H1 (cell line): ENCODE data around the gene KRT75. TPM values are rescaled to one million over a fixed set of nuclear protein-coding genes. Genes with fewer than 3 reads are reported as not detected.
A peak's percentile ranks its signal among the peaks of the same experiment; 100 is the strongest.

ENCODE experiments used
- CTCF ChIA-PET: fragments of 300-600 bp; sonication (Branson Sonifier 250); formaldehyde crosslinking; loops from one replicate; lab custom pipeline; 2021; ENCODE audit not compliant: partially characterized antibody; lab: Charles Lee
- POLR2A ChIA-PET: fragments of 300-600 bp; sonication (Branson Sonifier 250); formaldehyde crosslinking; loops from one replicate; lab custom pipeline; 2021; ENCODE audit warnings: inconsistent platforms; ENCODE audit not compliant: partially characterized antibody; lab: Charles Lee
- DNase-seq, 2 experiments: peaks; one replicate each; pipeline versions ENCODE4 v3.0.0 to v3.0.0-alpha.2; 2010 to 2022; ENCODE audit warnings: low spot score in 2 of 2, low read depth in 1 of 2, mixed read lengths in 1 of 2
- FAIRE-seq: peaks from 2 replicates; lab custom pipeline; 2011; peaks lifted over from hg19 to GRCh38; lab: Jason Lieb, UNC
- H2AFZ ChIP-seq: 2 replicates; pipeline ENCODE4 v1.8.1; 2012; ENCODE audit warnings: low read length, inconsistent platforms
- H2AK5ac ChIP-seq: 2 replicates; pipeline ENCODE4 v1.6.1; 2013; ENCODE audit warnings: low read depth, low read length
- H2BK120ac ChIP-seq: replicated peaks from 2 replicates; pipeline ENCODE3; 2013; ENCODE audit warnings: low read depth, low read length, inconsistent platforms
- H2BK12ac ChIP-seq: 2 replicates; pipeline ENCODE4 v1.6.1; 2013; ENCODE audit warnings: low read depth, low read length
- H2BK15ac ChIP-seq: 2 replicates; pipeline ENCODE4 v1.6.1; 2013; ENCODE audit warnings: low read length
- H2BK20ac ChIP-seq: 2 replicates; pipeline ENCODE4 v1.6.1; 2013; ENCODE audit warnings: low read length
- H2BK5ac ChIP-seq: 2 replicates; pipeline ENCODE4 v1.6.1; 2013; ENCODE audit warnings: low read depth, low read length
- H3K14ac ChIP-seq: 2 replicates; pipeline ENCODE4 v1.6.1; 2013; ENCODE audit warnings: inconsistent platforms; ENCODE audit not compliant: insufficient read length
- H3K18ac ChIP-seq: 2 replicates; pipeline ENCODE4 v1.6.1; 2013; ENCODE audit warnings: low read length; ENCODE audit errors: extremely low read depth
- H3K23ac ChIP-seq: 2 replicates; pipeline ENCODE4 v1.6.1; 2013; ENCODE audit warnings: inconsistent platforms; ENCODE audit not compliant: insufficient read length
- H3K23me2 ChIP-seq: 2 replicates; pipeline ENCODE4 v1.6.1; 2013; ENCODE audit warnings: low read depth, low read length
- H3K27ac ChIP-seq: 2 replicates; pipeline ENCODE4 v1.6.1; 2011; ENCODE audit warnings: low read depth, low read length, inconsistent platforms
- H3K27me3 ChIP-seq, 4 experiments: replicated peaks in 1 of 4; 1 replicate in 1 of 4; 2 replicates in 3 of 4; pipeline versions ENCODE4 v1.6.1 to v1.8.1; 2011 to 2013; ENCODE audit warnings: low read length in 3 of 4, mild to moderate bottlenecking in 3 of 4, inconsistent platforms in 2 of 4, mixed read lengths in 2 of 4, moderate library complexity in 1 of 4; ENCODE audit not compliant: control insufficient read depth in 3 of 4, insufficient read depth in 3 of 4; ENCODE audit errors: extremely low read depth in 1 of 4
- H3K36me3 ChIP-seq, 4 experiments: 2 replicates each; pipeline versions ENCODE4 v1.6.1 to v1.8.1; 2011 to 2013; ENCODE audit warnings: mild to moderate bottlenecking in 4 of 4, low read length in 3 of 4, moderate library complexity in 2 of 4, control low read depth in 1 of 4, inconsistent platforms in 1 of 4; ENCODE audit not compliant: insufficient read depth in 4 of 4, control insufficient read depth in 2 of 4
- H3K4ac ChIP-seq: replicated peaks from 2 replicates; pipeline ENCODE3; 2013; ENCODE audit warnings: low read length, low read depth, mixed read lengths, inconsistent platforms; ENCODE audit not compliant: insufficient read length
- H3K4me1 ChIP-seq, 4 experiments: replicated peaks in 1 of 4; 1 replicate in 1 of 4; 2 replicates in 3 of 4; pipeline versions ENCODE4 v1.6.1 to v1.8.1; 2011 to 2013; ENCODE audit warnings: low read length in 3 of 4, inconsistent platforms in 2 of 4, mixed read lengths in 1 of 4; ENCODE audit not compliant: insufficient read depth in 4 of 4, control insufficient read depth in 3 of 4
- H3K4me2 ChIP-seq, 2 experiments: 2 replicates each; pipeline versions ENCODE4 v1.6.1 to v1.8.1; 2011 to 2013; ENCODE audit warnings: low read depth in 2 of 2, low read length in 2 of 2, control low read depth in 1 of 2, inconsistent platforms in 1 of 2, mild to moderate bottlenecking in 1 of 2; ENCODE audit not compliant: insufficient read depth in 1 of 2
- H3K4me3 ChIP-seq, 4 experiments: fragments of 200-600, 300-600 bp in 1 of 4; sonication (generic), shearing (Covaris generic), sonication (Bioruptor Twin) in 1 of 4; 2 replicates each; pipeline versions ENCODE4 v1.5.1 to v1.8.1; 2011 to 2016; ENCODE audit warnings: low read length in 4 of 4, low read depth in 3 of 4, control low read depth in 2 of 4, inconsistent platforms in 2 of 4, mild to moderate bottlenecking in 2 of 4, mixed read lengths in 1 of 4, moderate library complexity in 1 of 4; ENCODE audit not compliant: insufficient read depth in 2 of 4; ENCODE audit errors: extremely low read depth in 1 of 4
- H3K56ac ChIP-seq: replicated peaks from 2 replicates; pipeline ENCODE3; 2013; ENCODE audit warnings: low read depth, mild to moderate bottlenecking, mixed read lengths, low read length, inconsistent platforms; ENCODE audit not compliant: insufficient read length
- H3K79me1 ChIP-seq: 2 replicates; pipeline ENCODE4 v1.6.1; 2013; ENCODE audit warnings: low read depth, low read length, control low read depth
- H3K79me2 ChIP-seq, 2 experiments: 2 replicates each; pipeline versions ENCODE4 v1.6.1 to v1.8.1; 2012 to 2013; ENCODE audit warnings: low read length in 2 of 2, mild to moderate bottlenecking in 2 of 2, inconsistent platforms in 1 of 2; ENCODE audit not compliant: insufficient read depth in 2 of 2, control insufficient read depth in 1 of 2
- H3K9ac ChIP-seq, 4 experiments: replicated peaks in 1 of 4; 1 replicate in 1 of 4; 2 replicates in 3 of 4; pipeline versions ENCODE4 v1.6.1 to v1.8.1; 2011 to 2013; ENCODE audit warnings: low read depth in 3 of 4, low read length in 3 of 4, control low read depth in 2 of 4, mild to moderate bottlenecking in 2 of 4, moderate library complexity in 2 of 4, inconsistent platforms in 1 of 4; ENCODE audit errors: extremely low read depth in 1 of 4
- H3K9me3 ChIP-seq, 2 experiments: 2 replicates each; pipeline versions ENCODE4 v1.6.1 to v1.8.1; 2012 to 2013; ENCODE audit warnings: mild to moderate bottlenecking in 2 of 2, moderate library complexity in 2 of 2, control low read depth in 1 of 2, inconsistent platforms in 1 of 2, low read depth in 1 of 2, low read length in 1 of 2, mixed read lengths in 1 of 2; ENCODE audit not compliant: insufficient read depth in 2 of 2
- H4K20me1 ChIP-seq, 2 experiments: replicated peaks in 1 of 2; 2 replicates each; pipeline versions ENCODE3 to v1.8.1; 2011 to 2013; ENCODE audit warnings: inconsistent platforms in 2 of 2, low read length in 2 of 2, mild to moderate bottlenecking in 1 of 2; ENCODE audit not compliant: insufficient read depth in 2 of 2, control insufficient read depth in 1 of 2
- H4K5ac ChIP-seq: 2 replicates; pipeline ENCODE4 v1.6.1; 2013; ENCODE audit warnings: low read length, low read depth, mixed read lengths, inconsistent platforms; ENCODE audit not compliant: insufficient read length
- H4K8ac ChIP-seq: 2 replicates; pipeline ENCODE4 v1.8.0; 2013; ENCODE audit warnings: mild to moderate bottlenecking, moderate library complexity, low read length, inconsistent platforms; ENCODE audit not compliant: insufficient read depth; ENCODE audit errors: extremely low read depth
- H4K91ac ChIP-seq: replicated peaks from 2 replicates; pipeline ENCODE3; 2013; ENCODE audit warnings: low read length, mixed read lengths, inconsistent platforms; ENCODE audit not compliant: insufficient read length
- BACH1 ChIP-seq: IDR thresholded peaks from 2 replicates; pipeline ENCODE4 v1.6.1; 2012; ENCODE audit warnings: low read length, improper control_type of control experiment
- CHD2 ChIP-seq: IDR thresholded peaks from 2 replicates; pipeline ENCODE4 v1.6.1; 2012; ENCODE audit warnings: low read length, improper control_type of control experiment
- CREB1 ChIP-seq: IDR thresholded peaks from 2 replicates; pipeline ENCODE4 v1.6.1; 2012; ENCODE audit warnings: inconsistent platforms
- EP300 ChIP-seq, 2 experiments: IDR thresholded peaks; 1 replicate in 1 of 2; 2 replicates in 1 of 2; pipeline ENCODE4 v1.6.1; 2011 to 2012; ENCODE audit warnings: low read depth in 2 of 2, low read length in 2 of 2, mild to moderate bottlenecking in 2 of 2, borderline replicate concordance in 1 of 2, inconsistent platforms in 1 of 2, moderate library complexity in 1 of 2
- GABPA ChIP-seq: IDR thresholded peaks from 2 replicates; pipeline ENCODE4 v1.6.1; 2011; ENCODE audit warnings: mild to moderate bottlenecking, low read length, moderate library complexity, borderline replicate concordance; ENCODE audit not compliant: insufficient read depth
- KDM5A ChIP-seq: fragments of 200-600 bp; IDR thresholded peaks from 2 replicates; pipeline ENCODE4 v1.7.1; 2012; ENCODE audit warnings: mild to moderate bottlenecking, low read length, inconsistent platforms, mixed read lengths
- NRF1 ChIP-seq: IDR thresholded peaks from 2 replicates; pipeline ENCODE4 v1.6.1; 2011; ENCODE audit warnings: mild to moderate bottlenecking, low read depth, low read length, improper control_type of control experiment
- RXRA ChIP-seq: IDR thresholded peaks from 2 replicates; pipeline ENCODE4 v1.6.1; 2011; ENCODE audit warnings: low read depth, mild to moderate bottlenecking, low read length, moderate library complexity; ENCODE audit not compliant: insufficient read depth
- SIN3A ChIP-seq, 2 experiments: IDR thresholded peaks in 1 of 2; conservative IDR thresholded peaks in 1 of 2; 2 replicates each; pipeline ENCODE4 v1.6.1; 2011 to 2012; ENCODE audit warnings: low read length in 2 of 2, improper control_type of control experiment in 1 of 2, low read depth in 1 of 2, mild to moderate bottlenecking in 1 of 2
- SRF ChIP-seq: IDR thresholded peaks from 2 replicates; pipeline ENCODE4 v1.6.1; 2011; ENCODE audit warnings: mild to moderate bottlenecking, low read depth, low read length, moderate library complexity
- SUZ12 ChIP-seq: fragments of 200-600 bp; sonication (generic); IDR thresholded peaks from 2 replicates; pipeline ENCODE4 v1.6.1; 2012; ENCODE audit warnings: mild to moderate bottlenecking, inconsistent platforms, low read length, moderate library complexity, mixed read lengths
- YY1 ChIP-seq: IDR thresholded peaks from 2 replicates; pipeline ENCODE4 v1.6.1; 2011; ENCODE audit warnings: low read depth, mild to moderate bottlenecking, low read length
- whole genome bisulfite sequencing, 2 experiments: shearing (Covaris generic) in 1 of 2; methylation state at CpG; one replicate each; pipeline versions ENCODE4 v1.1.6 to v1.1.7; 2013 to 2015; ENCODE audit warnings: low lambda C conversion rate in 2 of 2, mixed read lengths in 2 of 2, inconsistent platforms in 1 of 2, low coverage in 1 of 2, missing lambda C conversion rate in 1 of 2; ENCODE audit not compliant: insufficient replicate concordance in 2 of 2, insufficient coverage in 1 of 2, insufficient read length in 1 of 2; ENCODE audit errors: extremely low coverage in 1 of 2, missing lambda C conversion rate in 1 of 2; 5-methylcytosine and 5-hydroxymethylcytosine counted together
- polyA plus RNA-seq, 7 experiments: library from polyadenylated mRNA; depleted of rRNA in 3 of 7; stranded (reverse) in 5 of 7; unstranded in 2 of 7; fragments of >200 nt in 5 of 7; fragments of 200-250 nt in 2 of 7; gene quantifications; 1 replicate in 5 of 7; 2 replicates in 1 of 7; 4 replicates in 1 of 7; pipeline versions ENCODE4 v1.2.1 to v1.2.3, GENCODE V29; 2011 to 2013; ENCODE audit warnings: missing spikeins in 2 of 7, mixed read lengths in 2 of 7
- total RNA-seq: library from RNA; stranded (reverse); fragmentation: NEBNext Ultra II Directional; extraction: Animal tissue kit (Norgen Biotek cat#: 25700); gene quantifications from 2 replicates; pipeline ENCODE4 v1.2.1, GENCODE V29; 2021
- TF ChIP-seq, protein P1 (sequence below): IDR thresholded peaks from 2 replicates; pipeline ENCODE4 v1.6.1; 2012; ENCODE audit warnings: inconsistent platforms

The KRT75 gene
- total and polyA plus RNA-seq, 2 of the 8 experiments (the other 6 are each of a cell fraction or from before 2014, with no cell fraction given), result not detected

DNA sequence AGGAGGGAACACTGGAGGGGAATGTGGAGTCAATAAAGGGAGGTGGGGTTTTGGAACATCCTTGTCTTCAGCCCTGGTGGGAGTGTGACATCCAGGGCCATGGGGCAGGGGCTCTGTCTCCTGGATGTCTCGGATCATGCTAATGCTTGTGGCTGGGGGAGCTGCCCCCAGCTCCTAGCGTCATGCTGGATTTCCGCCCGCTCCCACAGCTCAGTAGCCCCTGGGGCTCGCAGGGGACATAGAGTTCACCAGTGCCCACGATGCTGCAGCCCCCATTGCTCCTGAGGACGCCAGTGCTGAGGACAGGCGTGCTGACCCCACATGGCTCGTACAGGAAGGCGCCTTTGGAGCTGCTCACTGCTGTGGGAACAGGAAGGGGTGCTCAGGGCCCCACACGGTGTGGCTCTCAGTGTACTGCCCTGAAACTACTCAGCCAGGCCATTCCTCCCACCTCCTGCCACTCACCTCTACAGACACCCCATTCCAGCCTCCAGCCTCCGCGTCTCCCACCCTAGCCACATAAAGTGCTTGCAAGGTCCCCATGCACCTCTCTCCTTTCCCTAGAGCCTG, 39.2 kb downstream of the KRT75 start:
- H3K14ac ChIP-seq, result no peak overlapping the region
- no peak overlapping the region for H4K91ac ChIP-seq
- H3K4me1 ChIP-seq, result peaks cover 0 to 6% (median 0%) of the 10 kb centered on the region in 4 experiments; a peak in 2 of 7 replicates
- no peak overlapping the region for H3K56ac ChIP-seq
- H2AK5ac ChIP-seq, result 0 out of 2 replicates have a peak overlapping the region, but pooled peaks have one; percentile 39
- H2BK15ac ChIP-seq, result 0 out of 2 replicates have a peak overlapping the region, but pooled peaks have one; percentile 61
- CTCF ChIA-PET, result interaction anchor here (0.8 to 11.3 kb wide), 66 partner anchors 8 to 586 kb away, joined by 3 to 112 read pairs (median 8); partner anchors contain the start of genes KRT3, KRT5, KRT6A and KRT71
- H3K79me1 ChIP-seq, result no peaks in the 10 kb centered on the region
- no peak overlapping the region for H3K4me3 ChIP-seq
- WGBS, 2 experiments, result 84% methylated on average over 13 of the region's 13 CpGs; no CpG with 5 or more reads in 1 of the 2 experiments
- no peaks in the 10 kb centered on the region for H4K20me1 ChIP-seq
- no peak overlapping the region; the same call in 1 of the 2 replicates for H4K8ac ChIP-seq
- no peaks in the 10 kb centered on the region for H3K9me3 ChIP-seq
- FAIRE-seq, result no peak
- H3K4ac ChIP-seq, result no peak overlapping the region
- no peaks in the 10 kb centered on the region for H3K79me2 ChIP-seq
- H3K27me3 ChIP-seq, result peaks cover 0 to 4% (median 0%) of the 10 kb centered on the region in 4 experiments; a peak in 1 of 7 replicates
- no peak overlapping the region for H3K9ac ChIP-seq
- no peak overlapping the region for H3K27ac ChIP-seq
- no peak overlapping the region for H2BK5ac ChIP-seq
- H3K18ac ChIP-seq, result no peak overlapping the region
- H3K23ac ChIP-seq, result no peak overlapping the region
- peaks cover 3% of the 10 kb centered on the region; the same call in 1 of the 2 replicates for H3K23me2 ChIP-seq
- no peak overlapping the region for H2BK20ac ChIP-seq
- no peak overlapping the region for H2AFZ ChIP-seq
- POLR2A ChIA-PET, result no interaction called here
- no peak overlapping the region for H3K4me2 ChIP-seq
- DNase-seq, result no peak
- no peak overlapping the region for H2BK120ac ChIP-seq
- H4K5ac ChIP-seq, result no peak overlapping the region
- H3K36me3 ChIP-seq, result no peaks in the 10 kb centered on the region
- H2BK12ac ChIP-seq, result no peak overlapping the region
- TF ChIP-seq RXRA (no peak), BACH1 (no peak), NRF1 (no peak), CREB1 (no peak), CHD2 (no peak), YY1 (no peak), SIN3A (conservative IDR thresholded peaks at IDR 0.05 in 1 of 2, IDR thresholded peaks at IDR 0.05 in 1 of 2; ENCODE audit: low read depth in 1 of 2, low read length in 2 of 2) (no peak), GABPA (no peak), SRF (no peak), EP300 (IDR thresholded peaks at IDR 0.05; ENCODE audit: borderline replicate concordance in 1 of 2, low read depth in 2 of 2, low read length in 2 of 2) (no peak), SUZ12 (no peak), KDM5A (no peak)
- TF ChIP-seq, protein P1, sequence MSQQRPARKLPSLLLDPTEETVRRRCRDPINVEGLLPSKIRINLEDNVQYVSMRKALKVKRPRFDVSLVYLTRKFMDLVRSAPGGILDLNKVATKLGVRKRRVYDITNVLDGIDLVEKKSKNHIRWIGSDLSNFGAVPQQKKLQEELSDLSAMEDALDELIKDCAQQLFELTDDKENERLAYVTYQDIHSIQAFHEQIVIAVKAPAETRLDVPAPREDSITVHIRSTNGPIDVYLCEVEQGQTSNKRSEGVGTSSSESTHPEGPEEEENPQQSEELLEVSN, result no peak
